ENCODE data around the gene CAPN2.

CAPN2 gene

GRCh38 chr1:223819730-223820514 is 107.6 kb downstream of the CAPN2 start (continued):
- TF ChIP-seq, protein P1, sequence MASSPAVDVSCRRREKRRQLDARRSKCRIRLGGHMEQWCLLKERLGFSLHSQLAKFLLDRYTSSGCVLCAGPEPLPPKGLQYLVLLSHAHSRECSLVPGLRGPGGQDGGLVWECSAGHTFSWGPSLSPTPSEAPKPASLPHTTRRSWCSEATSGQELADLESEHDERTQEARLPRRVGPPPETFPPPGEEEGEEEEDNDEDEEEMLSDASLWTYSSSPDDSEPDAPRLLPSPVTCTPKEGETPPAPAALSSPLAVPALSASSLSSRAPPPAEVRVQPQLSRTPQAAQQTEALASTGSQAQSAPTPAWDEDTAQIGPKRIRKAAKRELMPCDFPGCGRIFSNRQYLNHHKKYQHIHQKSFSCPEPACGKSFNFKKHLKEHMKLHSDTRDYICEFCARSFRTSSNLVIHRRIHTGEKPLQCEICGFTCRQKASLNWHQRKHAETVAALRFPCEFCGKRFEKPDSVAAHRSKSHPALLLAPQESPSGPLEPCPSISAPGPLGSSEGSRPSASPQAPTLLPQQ (tag by site-specific recombination; IDR thresholded peaks at IDR 0.05), result peak; percentile 90
- peak; percentile 99 for TF ChIP-seq FEZF1 (tag by site-specific recombination; IDR thresholded peaks at IDR 0.05)
- TF ChIP-seq ZNF416 (tag by site-specific recombination; IDR thresholded peaks at IDR 0.05), result no peak
- peak; percentile 71 for TF ChIP-seq ZNF398 (tag by site-specific recombination; IDR thresholded peaks at IDR 0.05)
- TF ChIP-seq ZFP37 (tag by site-specific recombination; IDR thresholded peaks at IDR 0.05), result peak; percentile 91
- no peak for TF ChIP-seq ZNF311 (tag by site-specific recombination; IDR thresholded peaks at IDR 0.05; ENCODE audit: borderline replicate concordance)
- peak; percentile 94 for TF ChIP-seq KLF10 (tag by site-specific recombination; IDR thresholded peaks at IDR 0.05)
- TF ChIP-seq ZBTB6 (tag by site-specific recombination; IDR thresholded peaks at IDR 0.05), result peak; percentile 95
- TF ChIP-seq ZBTB21 (tag by site-specific recombination; IDR thresholded peaks at IDR 0.05), result peak; percentile 96
- peak; percentile 90 for TF ChIP-seq SP7 (tag by site-specific recombination; IDR thresholded peaks at IDR 0.05)
- TF ChIP-seq, protein P2, sequence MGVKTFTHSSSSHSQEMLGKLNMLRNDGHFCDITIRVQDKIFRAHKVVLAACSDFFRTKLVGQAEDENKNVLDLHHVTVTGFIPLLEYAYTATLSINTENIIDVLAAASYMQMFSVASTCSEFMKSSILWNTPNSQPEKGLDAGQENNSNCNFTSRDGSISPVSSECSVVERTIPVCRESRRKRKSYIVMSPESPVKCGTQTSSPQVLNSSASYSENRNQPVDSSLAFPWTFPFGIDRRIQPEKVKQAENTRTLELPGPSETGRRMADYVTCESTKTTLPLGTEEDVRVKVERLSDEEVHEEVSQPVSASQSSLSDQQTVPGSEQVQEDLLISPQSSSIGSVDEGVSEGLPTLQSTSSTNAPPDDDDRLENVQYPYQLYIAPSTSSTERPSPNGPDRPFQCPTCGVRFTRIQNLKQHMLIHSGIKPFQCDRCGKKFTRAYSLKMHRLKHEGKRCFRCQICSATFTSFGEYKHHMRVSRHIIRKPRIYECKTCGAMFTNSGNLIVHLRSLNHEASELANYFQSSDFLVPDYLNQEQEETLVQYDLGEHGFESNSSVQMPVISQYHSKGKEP (tag by site-specific recombination; IDR thresholded peaks at IDR 0.05), result peak; percentile 95
- TF ChIP-seq ZNF580 (tag by site-specific recombination; IDR thresholded peaks at IDR 0.05), result peak; percentile 57
- 0 out of 2 replicates have a peak, but pooled peaks have one; percentile 16 for TF ChIP-seq GLIS1 (tag by site-specific recombination; IDR thresholded peaks at IDR 0.05)
- no peak for TF ChIP-seq ZNF223 (tag by site-specific recombination; IDR thresholded peaks at IDR 0.05)
- TF ChIP-seq ZNF404 (tag by site-specific recombination; IDR thresholded peaks at IDR 0.05), result no peak
- peak; percentile 99 for TF ChIP-seq ZNF629 (tag by site-specific recombination; IDR thresholded peaks at IDR 0.05)
- no peak for TF ChIP-seq BCL11B (tag by site-specific recombination; IDR thresholded peaks at IDR 0.05; ENCODE audit: low read depth)
- TF ChIP-seq ZNF660 (tag by site-specific recombination; IDR thresholded peaks at IDR 0.05), result peak; percentile 100
- TF ChIP-seq, protein P3, sequence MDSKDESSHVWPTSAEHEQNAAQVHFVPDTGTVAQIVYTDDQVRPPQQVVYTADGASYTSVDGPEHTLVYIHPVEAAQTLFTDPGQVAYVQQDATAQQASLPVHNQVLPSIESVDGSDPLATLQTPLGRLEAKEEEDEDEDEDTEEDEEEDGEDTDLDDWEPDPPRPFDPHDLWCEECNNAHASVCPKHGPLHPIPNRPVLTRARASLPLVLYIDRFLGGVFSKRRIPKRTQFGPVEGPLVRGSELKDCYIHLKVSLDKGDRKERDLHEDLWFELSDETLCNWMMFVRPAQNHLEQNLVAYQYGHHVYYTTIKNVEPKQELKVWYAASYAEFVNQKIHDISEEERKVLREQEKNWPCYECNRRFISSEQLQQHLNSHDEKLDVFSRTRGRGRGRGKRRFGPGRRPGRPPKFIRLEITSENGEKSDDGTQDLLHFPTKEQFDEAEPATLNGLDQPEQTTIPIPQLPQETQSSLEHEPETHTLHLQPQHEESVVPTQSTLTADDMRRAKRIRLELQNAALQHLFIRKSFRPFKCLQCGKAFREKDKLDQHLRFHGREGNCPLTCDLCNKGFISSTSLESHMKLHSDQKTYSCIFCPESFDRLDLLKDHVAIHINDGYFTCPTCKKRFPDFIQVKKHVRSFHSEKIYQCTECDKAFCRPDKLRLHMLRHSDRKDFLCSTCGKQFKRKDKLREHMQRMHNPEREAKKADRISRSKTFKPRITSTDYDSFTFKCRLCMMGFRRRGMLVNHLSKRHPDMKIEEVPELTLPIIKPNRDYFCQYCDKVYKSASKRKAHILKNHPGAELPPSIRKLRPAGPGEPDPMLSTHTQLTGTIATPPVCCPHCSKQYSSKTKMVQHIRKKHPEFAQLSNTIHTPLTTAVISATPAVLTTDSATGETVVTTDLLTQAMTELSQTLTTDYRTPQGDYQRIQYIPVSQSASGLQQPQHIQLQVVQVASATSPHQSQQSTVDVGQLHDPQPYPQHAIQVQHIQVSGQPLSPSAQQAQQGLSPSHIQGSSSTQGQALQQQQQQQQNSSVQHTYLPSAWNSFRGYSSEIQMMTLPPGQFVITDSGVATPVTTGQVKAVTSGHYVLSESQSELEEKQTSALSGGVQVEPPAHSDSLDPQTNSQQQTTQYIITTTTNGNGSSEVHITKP (tag by site-specific recombination; IDR thresholded peaks at IDR 0.05), result peak; percentile 65

Measured in HEK293 (cell line).